HG02798 (cell line): Measurements from ENCODE around the gene CADPS2.
"Not testable (repeated sequence)": the region's sequence is repeated elsewhere in the genome, so short reads cannot be mapped to it uniquely, and the experiment has no call there.

Experiments
- ATAC-seq: cut with Tn5 transposase; IDR thresholded peaks from one replicate; pipeline ENCODE4 v1.9.1; 2021; ENCODE audit warnings: mild to moderate bottlenecking; ENCODE audit not compliant: unreplicated experiment, poor library complexity

Gene CADPS2

GRCh38 chr7:122305475-122306319 lies 580.6 kb downstream of the CADPS2 start:
- ATAC-seq, result no peak

GRCh38 chr7:122304996-122305421 lies 581.3 kb downstream of the CADPS2 start:
- ATAC-seq, result no peak

- ATAC-seq, result no peak
Measured at GRCh38 chr7:122304319-122304975, 581.8 kb downstream of the CADPS2 start, which contains the start of gene FEZF1. Gene FEZF1, minus strand, starts transcription at chr7:122304750. Its CDS starts 313 bp downstream, at chr7:122304437.

GRCh38 chr7:122303531-122304318 lies 582.5 kb downstream of the CADPS2 start:
- no peak for ATAC-seq

- no peak for ATAC-seq
Measured at GRCh38 chr7:122302761-122303530, 583.3 kb downstream of the CADPS2 start.

- no peak for ATAC-seq
Measured at GRCh38 chr7:122301858-122302760, 584.2 kb downstream of the CADPS2 start.

GRCh38 chr7:122300956-122301833 lies 585.1 kb downstream of the CADPS2 start:
- ATAC-seq, result no peak

- ATAC-seq, result no peak
Measured at GRCh38 chr7:122300211-122300932, 585.9 kb downstream of the CADPS2 start.

- no peak for ATAC-seq
Measured at GRCh38 chr7:122299624-122300210, 586.5 kb downstream of the CADPS2 start.

- no peak for ATAC-seq
Measured at GRCh38 chr7:122298618-122299017, 587.6 kb downstream of the CADPS2 start.

GRCh38 chr7:122298131-122298530 lies 588.1 kb downstream of the CADPS2 start:
- no peak for ATAC-seq

- no peak for ATAC-seq
Measured at GRCh38 chr7:122291189-122291588, 595.1 kb downstream of the CADPS2 start.

- ATAC-seq, result no peak
Measured at GRCh38 chr7:122290476-122290875, 595.8 kb downstream of the CADPS2 start.

- no peak for ATAC-seq
Measured at GRCh38 chr7:122289426-122289825, 596.8 kb downstream of the CADPS2 start.

GRCh38 chr7:122284608-122285007 lies 601.7 kb downstream of the CADPS2 start:
- not testable (repeated sequence) for ATAC-seq

GRCh38 chr7:122273117-122273516 lies 613.1 kb downstream of the CADPS2 start:
- ATAC-seq, result no peak

GRCh38 chr7:122269241-122269640 lies 617.0 kb downstream of the CADPS2 start:
- ATAC-seq, result no peak
